Lower lobe of right lung (tissue), 2 donors: ENCODE results near the gene FANCC. TPM values are rescaled to one million over a fixed set of nuclear protein-coding genes. Genes with fewer than 3 reads are reported as not detected.

Experiments used
- ATAC-seq, 2 donors: fragments of 200-7000 bp; cut with Tn5 transposase; one replicate each; pipeline ENCODE4 v1.9.1; 2020 to 2022; ENCODE audit warnings: mild to moderate bottlenecking in 2 of 2, moderate library complexity in 2 of 2
- DNase-seq: peaks from one replicate; pipeline ENCODE4 v3.0.0-alpha.2; 2020
- H3K27ac ChIP-seq: fragments of 200-600 bp; one replicate; pipeline ENCODE4 v1.8.0; 2022
- H3K27me3 ChIP-seq: fragments of 200-600 bp; one replicate; pipeline ENCODE4 v1.8.0; 2022; ENCODE audit warnings: low read depth
- H3K36me3 ChIP-seq: fragments of 200-600 bp; one replicate; pipeline ENCODE4 v1.8.0; 2022; ENCODE audit warnings: mild to moderate bottlenecking
- H3K4me1 ChIP-seq: fragments of 200-600 bp; one replicate; pipeline ENCODE4 v1.8.0; 2022
- H3K4me3 ChIP-seq: fragments of 200-600 bp; one replicate; pipeline ENCODE4 v1.8.0; 2022; ENCODE audit warnings: mild to moderate bottlenecking
- H3K9me3 ChIP-seq: fragments of 200-600 bp; one replicate; pipeline ENCODE4 v1.8.0; 2022
- CTCF ChIP-seq: fragments of 200-600 bp; IDR thresholded peaks from one replicate; pipeline ENCODE4 v1.8.0; 2022; ENCODE audit warnings: antibody characterized with exemption, mild to moderate bottlenecking
- intact Hi-C: fragments of 100-400 bp; cut with DNase I; formaldehyde crosslinking; loops from one replicate; pipeline ENCODE4 v1.11.0; 2022
- total RNA-seq: library from RNA; stranded (reverse); fragmentation: NEBNext Ultra II Directional; extraction: Animal tissue kit (Norgen Biotek cat#: 25700); gene quantifications from one replicate; pipeline ENCODE4 v1.2.1, GENCODE V29; 2021
- donor health status: DM: no; HTN: yes; CAD: no; lungs with severe emphysema.

The FANCC gene
- total RNA-seq, 1 donor from 2014 or later = 11.3 TPM

- ATAC-seq (no peak), DNase-seq (no peak)
- H3K9me3 ChIP-seq = no peaks in the 10 kb centered on the region
- no peak overlapping the region for H3K4me3 ChIP-seq
- H3K27ac ChIP-seq = no peak overlapping the region
- intact Hi-C loops = no loop called here
- H3K4me1 ChIP-seq = no peaks in the 10 kb centered on the region
- no peak for TF ChIP-seq CTCF
- no peaks in the 10 kb centered on the region for H3K36me3 ChIP-seq
- no peaks in the 10 kb centered on the region for H3K27me3 ChIP-seq
These were observed 10.7 kb downstream of the FANCC start for GRCh38 chr9:95306819-95307218.

DNA sequence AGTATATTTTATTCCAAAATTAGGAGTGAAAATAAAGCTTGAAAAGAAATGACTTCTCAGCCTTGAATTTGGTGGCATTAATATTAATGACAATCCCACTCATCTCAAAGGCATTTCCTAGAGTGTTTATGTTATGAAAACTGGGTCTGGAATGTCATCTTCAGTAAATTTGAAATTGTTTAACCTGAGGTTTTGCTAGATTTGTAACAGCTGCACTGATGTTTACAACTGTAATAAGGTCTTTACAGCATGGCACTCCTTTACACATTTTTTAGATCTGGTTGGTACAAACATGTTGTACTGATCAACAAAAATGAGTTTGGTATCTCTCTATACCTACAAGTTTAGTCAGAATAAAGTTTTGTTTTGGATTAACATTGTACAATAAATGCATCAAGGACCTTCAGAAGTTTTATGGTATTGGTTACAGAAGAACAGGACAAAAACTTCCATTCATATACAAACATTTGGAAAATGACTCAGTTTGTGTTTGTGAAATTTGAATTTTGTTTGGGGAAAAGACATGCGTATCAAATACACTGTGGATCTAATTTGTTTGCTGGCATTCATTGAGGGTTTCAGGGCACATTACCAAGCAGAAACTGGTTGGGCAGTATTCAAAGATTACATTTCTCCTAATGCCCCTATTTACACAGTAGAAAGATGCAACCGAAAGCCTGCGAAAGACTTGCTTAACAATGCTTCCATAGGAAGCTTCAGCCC is 11.6 kb downstream of the FANCC start:
- H3K27me3 ChIP-seq = no peaks in the 10 kb centered on the region
- no peak for DNase-seq
- H3K4me1 ChIP-seq = no peaks in the 10 kb centered on the region
- ATAC-seq = no peak
- no peaks in the 10 kb centered on the region for H3K9me3 ChIP-seq
- H3K36me3 ChIP-seq = no peaks in the 10 kb centered on the region
- H3K4me3 ChIP-seq = no peak overlapping the region
- no peak for TF ChIP-seq CTCF
- no peak overlapping the region for H3K27ac ChIP-seq
- intact Hi-C loops = no loop called here

DNA sequence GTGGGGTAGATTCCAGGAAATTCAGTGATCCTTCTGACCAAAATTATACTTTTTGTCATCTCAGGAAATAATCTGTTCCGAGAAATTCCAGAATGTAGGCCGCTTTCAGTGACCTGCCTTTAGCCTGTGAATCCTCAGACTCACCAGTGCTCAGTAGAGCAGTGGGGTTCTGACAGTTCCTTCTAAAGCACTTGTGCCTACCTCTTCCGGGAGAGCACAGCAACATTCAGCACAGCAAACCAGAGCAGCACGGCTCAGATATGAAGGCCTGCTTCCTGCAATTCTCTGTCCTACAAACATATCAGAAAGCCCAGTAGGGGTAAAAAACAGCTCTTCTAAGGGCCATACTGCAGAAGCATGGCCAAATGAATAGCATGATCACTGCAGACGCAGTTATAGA is 15.0 kb downstream of the FANCC start:
- H3K36me3 ChIP-seq = no peaks in the 10 kb centered on the region
- no peaks in the 10 kb centered on the region for H3K9me3 ChIP-seq
- H3K4me3 ChIP-seq = no peak overlapping the region
- intact Hi-C loops = no loop called here
- no peak for DNase-seq
- H3K27ac ChIP-seq = no peak overlapping the region
- H3K27me3 ChIP-seq = no peaks in the 10 kb centered on the region
- ATAC-seq = no peak
- H3K4me1 ChIP-seq = no peaks in the 10 kb centered on the region
- no peak for TF ChIP-seq CTCF

DNA sequence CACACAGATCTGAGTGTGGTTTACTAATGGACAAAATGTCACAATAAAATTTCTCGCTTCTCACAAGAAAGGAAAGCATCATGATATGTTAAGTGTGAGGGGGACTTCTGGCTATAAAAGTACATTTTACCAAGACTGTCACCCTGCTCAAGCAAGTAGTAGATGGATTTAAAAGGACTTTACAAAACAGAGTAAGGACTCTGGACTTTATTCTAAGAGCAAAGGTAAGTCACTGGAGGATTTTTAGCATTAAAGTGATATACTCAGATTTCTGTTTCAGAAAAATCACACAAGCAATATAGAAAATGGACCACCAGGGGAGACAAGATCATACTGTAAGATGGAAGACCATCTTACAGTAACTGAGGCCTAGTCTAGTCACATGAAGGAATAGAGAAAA is 19.7 kb downstream of the FANCC start:
- Histone ChIP-seq H3K36me3 (no peaks in the 10 kb centered on the region), H3K27ac (no peak overlapping the region), H3K4me3 (no peak overlapping the region), H3K27me3 (no peaks in the 10 kb centered on the region), H3K4me1 (no peaks in the 10 kb centered on the region), H3K9me3 (no peaks in the 10 kb centered on the region)
- no peak for ATAC-seq
- DNase-seq = no peak
- intact Hi-C loops = no loop called here
- no peak for TF ChIP-seq CTCF

DNA sequence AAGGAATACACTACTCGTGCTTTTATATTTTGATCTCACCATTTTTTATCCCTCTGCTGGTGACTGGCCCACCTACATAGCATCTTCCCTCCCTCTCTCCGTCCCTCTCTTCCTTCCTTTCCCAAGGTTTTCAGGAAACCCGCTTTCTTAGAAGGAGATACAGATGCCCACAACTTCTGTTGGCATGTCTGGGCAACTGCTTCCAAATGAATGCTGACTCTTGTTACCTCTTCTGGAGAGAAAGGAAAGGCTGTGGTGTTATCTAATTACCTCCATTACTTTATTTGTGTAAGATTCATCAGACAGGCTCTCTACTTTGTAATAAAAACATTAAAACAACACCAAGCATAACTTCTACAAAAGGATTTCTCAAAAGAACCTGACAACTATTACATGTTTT is 20.2 kb downstream of the FANCC start:
- Histone ChIP-seq H3K9me3 (no peaks in the 10 kb centered on the region), H3K27me3 (no peaks in the 10 kb centered on the region), H3K4me3 (no peak overlapping the region), H3K4me1 (no peaks in the 10 kb centered on the region), H3K36me3 (no peaks in the 10 kb centered on the region), H3K27ac (no peak overlapping the region)
- TF ChIP-seq CTCF = no peak
- intact Hi-C loops = no loop called here
- no peak for DNase-seq
- ATAC-seq = no peak
